Measurements from ENCODE around the gene LSP1.

Gene LSP1

GRCh38 chr11:1920909-1921573 is 68.2 kb downstream of the LSP1 start:
- no peak for DNase-seq
- Histone ChIP-seq H3K23ac (ENCODE audit: low read length) (no peak overlapping the region), H3K27ac (ENCODE audit: low read depth, low read length) (no peak overlapping the region), H3K79me2 (ENCODE audit: control insufficient read depth, insufficient read depth, low read length) (no peaks in the 10 kb centered on the region), H2BK5ac (ENCODE audit: low read length) (no peak overlapping the region), H3K4me2 (ENCODE audit: low read length) (no peak overlapping the region), H3K56ac (ENCODE audit: low read length) (no peak overlapping the region), H4K5ac (ENCODE audit: low read length) (no peak overlapping the region), H3K36me3 (ENCODE audit: control insufficient read depth, insufficient read depth, low read length) (no peaks in the 10 kb centered on the region), H4K8ac (ENCODE audit: low read depth, low read length) (no peak overlapping the region), H3K4ac (ENCODE audit: low read depth, low read length) (no peak overlapping the region), H3K27me3 (ENCODE audit: insufficient read depth, low read length, poor library complexity) (no peaks in the 10 kb centered on the region), H2BK120ac (ENCODE audit: low read depth, low read length) (no peak overlapping the region), H3K4me3 (ENCODE audit: low read length) (no peak overlapping the region), H3K9ac (ENCODE audit: low read length) (no peak overlapping the region), H3K79me1 (ENCODE audit: low read length) (no peaks in the 10 kb centered on the region), H2AK5ac (ENCODE audit: low read length) (no peak overlapping the region), H3K18ac (ENCODE audit: low read length) (no peak overlapping the region), H2BK15ac (replicated peaks; ENCODE audit: low read depth) (no peak overlapping the region), H3K4me1 (ENCODE audit: control insufficient read depth, low read depth, low read length) (no peaks in the 10 kb centered on the region)
- no CpG with 5 or more reads among the region's 21 CpGs for WGBS (ENCODE audit: extremely low coverage, insufficient coverage, low lambda C conversion rate)

GRCh38 chr11:1921574-1922141 is 68.8 kb downstream of the LSP1 start:
- no peaks in the 10 kb centered on the region for H3K79me1 ChIP-seq (ENCODE audit: low read length)
- H3K27me3 ChIP-seq (ENCODE audit: insufficient read depth, low read length, poor library complexity), result no peaks in the 10 kb centered on the region
- no peaks in the 10 kb centered on the region for H3K79me2 ChIP-seq (ENCODE audit: control insufficient read depth, insufficient read depth, low read length)
- H3K18ac ChIP-seq (ENCODE audit: low read length), result no peak overlapping the region
- H2BK15ac ChIP-seq (replicated peaks; ENCODE audit: low read depth), result no peak overlapping the region
- no peak overlapping the region for H3K9ac ChIP-seq (ENCODE audit: low read length)
- no peak overlapping the region for H2AK5ac ChIP-seq (ENCODE audit: low read length)
- H3K4me3 ChIP-seq (ENCODE audit: low read length), result no peak overlapping the region
- WGBS (ENCODE audit: extremely low coverage, insufficient coverage, low lambda C conversion rate), result no CpG with 5 or more reads among the region's 18 CpGs
- no peak overlapping the region for H3K27ac ChIP-seq (ENCODE audit: low read depth, low read length)
- no peak for DNase-seq
- no peak overlapping the region for H3K4me2 ChIP-seq (ENCODE audit: low read length)
- H4K5ac ChIP-seq (ENCODE audit: low read length), result no peak overlapping the region
- no peak overlapping the region for H3K56ac ChIP-seq (ENCODE audit: low read length)
- H3K36me3 ChIP-seq (ENCODE audit: control insufficient read depth, insufficient read depth, low read length), result no peaks in the 10 kb centered on the region
- no peak overlapping the region for H3K23ac ChIP-seq (ENCODE audit: low read length)
- no peak overlapping the region for H2BK120ac ChIP-seq (ENCODE audit: low read depth, low read length)
- H3K4ac ChIP-seq (ENCODE audit: low read depth, low read length), result no peak overlapping the region
- H2BK5ac ChIP-seq (ENCODE audit: low read length), result no peak overlapping the region
- H4K8ac ChIP-seq (ENCODE audit: low read depth, low read length), result no peak overlapping the region
- H3K4me1 ChIP-seq (ENCODE audit: control insufficient read depth, low read depth, low read length), result no peaks in the 10 kb centered on the region

- Histone ChIP-seq H3K79me2 (ENCODE audit: control insufficient read depth, insufficient read depth, low read length) (no peaks in the 10 kb centered on the region), H4K8ac (ENCODE audit: low read depth, low read length) (no peak overlapping the region), H3K9ac (ENCODE audit: low read length) (no peak overlapping the region), H3K27me3 (ENCODE audit: insufficient read depth, low read length, poor library complexity) (no peaks in the 10 kb centered on the region), H3K18ac (ENCODE audit: low read length) (no peak overlapping the region), H2BK120ac (ENCODE audit: low read depth, low read length) (no peak overlapping the region), H3K4me1 (ENCODE audit: control insufficient read depth, low read depth, low read length) (no peaks in the 10 kb centered on the region), H3K4ac (ENCODE audit: low read depth, low read length) (no peak overlapping the region), H3K79me1 (ENCODE audit: low read length) (no peaks in the 10 kb centered on the region), H2BK5ac (ENCODE audit: low read length) (no peak overlapping the region), H3K4me2 (ENCODE audit: low read length) (no peak overlapping the region), H2BK15ac (replicated peaks; ENCODE audit: low read depth) (no peak overlapping the region), H2AK5ac (ENCODE audit: low read length) (no peak overlapping the region), H3K36me3 (ENCODE audit: control insufficient read depth, insufficient read depth, low read length) (no peaks in the 10 kb centered on the region), H3K23ac (ENCODE audit: low read length) (no peak overlapping the region), H4K5ac (ENCODE audit: low read length) (no peak overlapping the region), H3K27ac (ENCODE audit: low read depth, low read length) (no peak overlapping the region), H3K4me3 (ENCODE audit: low read length) (no peak overlapping the region), H3K56ac (ENCODE audit: low read length) (no peak overlapping the region)
- DNase-seq, result no peak
- no CpG with 5 or more reads among the region's 14 CpGs for WGBS (ENCODE audit: extremely low coverage, insufficient coverage, low lambda C conversion rate)
Observed at GRCh38 chr11:1922481-1923081, 69.7 kb downstream of the LSP1 start.

- DNase-seq, result no peak
- H3K18ac ChIP-seq (ENCODE audit: low read length), result no peak overlapping the region
- no peak overlapping the region for H3K56ac ChIP-seq (ENCODE audit: low read length)
- WGBS (ENCODE audit: extremely low coverage, insufficient coverage, low lambda C conversion rate), result no CpG with 5 or more reads among the region's 22 CpGs
- H3K36me3 ChIP-seq (ENCODE audit: control insufficient read depth, insufficient read depth, low read length), result no peaks in the 10 kb centered on the region
- H4K8ac ChIP-seq (ENCODE audit: low read depth, low read length), result no peak overlapping the region
- no peak overlapping the region for H3K4me3 ChIP-seq (ENCODE audit: low read length)
- H3K9ac ChIP-seq (ENCODE audit: low read length), result no peak overlapping the region
- no peak overlapping the region for H3K4ac ChIP-seq (ENCODE audit: low read depth, low read length)
- no peak overlapping the region for H3K23ac ChIP-seq (ENCODE audit: low read length)
- H3K79me2 ChIP-seq (ENCODE audit: control insufficient read depth, insufficient read depth, low read length), result no peaks in the 10 kb centered on the region
- H3K4me1 ChIP-seq (ENCODE audit: control insufficient read depth, low read depth, low read length), result no peaks in the 10 kb centered on the region
- H3K79me1 ChIP-seq (ENCODE audit: low read length), result no peaks in the 10 kb centered on the region
- H4K5ac ChIP-seq (ENCODE audit: low read length), result no peak overlapping the region
- no peak overlapping the region for H3K27ac ChIP-seq (ENCODE audit: low read depth, low read length)
- no peak overlapping the region for H2BK15ac ChIP-seq (replicated peaks; ENCODE audit: low read depth)
- no peak overlapping the region for H2BK120ac ChIP-seq (ENCODE audit: low read depth, low read length)
- H3K4me2 ChIP-seq (ENCODE audit: low read length), result no peak overlapping the region
- no peak overlapping the region for H2BK5ac ChIP-seq (ENCODE audit: low read length)
- no peaks in the 10 kb centered on the region for H3K27me3 ChIP-seq (ENCODE audit: insufficient read depth, low read length, poor library complexity)
- H2AK5ac ChIP-seq (ENCODE audit: low read length), result no peak overlapping the region
Observed at GRCh38 chr11:1923201-1923956, 70.5 kb downstream of the LSP1 start.

- Histone ChIP-seq H4K5ac (ENCODE audit: low read length) (no peak overlapping the region), H4K8ac (ENCODE audit: low read depth, low read length) (no peak overlapping the region)
- no CpG with 5 or more reads among the region's 17 CpGs for WGBS (ENCODE audit: extremely low coverage, insufficient coverage, low lambda C conversion rate)
Observed at GRCh38 chr11:1924181-1924580, 71.3 kb downstream of the LSP1 start.

More at GRCh38 chr11:1924181-1924580, 71.3 kb downstream of the LSP1 start:
- H3K4ac ChIP-seq (ENCODE audit: low read depth, low read length), result no peak overlapping the region
- H3K18ac ChIP-seq (ENCODE audit: low read length), result no peak overlapping the region
- no peak overlapping the region for H3K23ac ChIP-seq (ENCODE audit: low read length)
- no peak overlapping the region for H3K4me2 ChIP-seq (ENCODE audit: low read length)
- H2BK15ac ChIP-seq (replicated peaks; ENCODE audit: low read depth), result no peak overlapping the region
- H3K56ac ChIP-seq (ENCODE audit: low read length), result no peak overlapping the region
- H2AK5ac ChIP-seq (ENCODE audit: low read length), result no peak overlapping the region
- no peak overlapping the region for H2BK5ac ChIP-seq (ENCODE audit: low read length)
- no peak overlapping the region for H2BK120ac ChIP-seq (ENCODE audit: low read depth, low read length)
- H3K27me3 ChIP-seq (ENCODE audit: insufficient read depth, low read length, poor library complexity), result no peaks in the 10 kb centered on the region
- H3K4me1 ChIP-seq (ENCODE audit: control insufficient read depth, low read depth, low read length), result no peaks in the 10 kb centered on the region
- no peaks in the 10 kb centered on the region for H3K36me3 ChIP-seq (ENCODE audit: control insufficient read depth, insufficient read depth, low read length)
- no peak overlapping the region for H3K4me3 ChIP-seq (ENCODE audit: low read length)
- no peak overlapping the region for H3K27ac ChIP-seq (ENCODE audit: low read depth, low read length)
- DNase-seq, result no peak
- H3K79me2 ChIP-seq (ENCODE audit: control insufficient read depth, insufficient read depth, low read length), result no peaks in the 10 kb centered on the region
- H3K79me1 ChIP-seq (ENCODE audit: low read length), result no peaks in the 10 kb centered on the region
- H3K9ac ChIP-seq (ENCODE audit: low read length), result no peak overlapping the region

Data from mesendoderm (in vitro differentiated cells).